SK-N-SH treated with all-trans-retinoic acid at 6 μM for 48 hours (cell line): ENCODE data around the gene TPRX2.

Experiments
- ARNTL ChIP-seq: fragments of 450-650 bp; formaldehyde crosslinking; IDR thresholded peaks from 2 replicates; pipeline ENCODE4 v1.5.0; 2020; ENCODE audit warnings: low read depth, mild to moderate bottlenecking, moderate library complexity, borderline replicate concordance
- CREB5 ChIP-seq: fragments of 250-450 bp; sonication (Bioruptor Pico); IDR thresholded peaks from 2 replicates; pipeline ENCODE4 v1.5.1; 2020; ENCODE audit warnings: low read depth, mild to moderate bottlenecking, moderate library complexity
- CSRNP3 ChIP-seq: fragments of 250-450 bp; sonication (Bioruptor Pico); IDR thresholded peaks from 2 replicates; pipeline ENCODE4 v1.5.1; 2021; ENCODE audit warnings: mild to moderate bottlenecking, moderate library complexity
- ESRRG ChIP-seq: fragments of 250-450 bp; sonication (Bioruptor Pico); IDR thresholded peaks from 2 replicates; pipeline ENCODE4 v1.6.1; 2021; ENCODE audit warnings: mild to moderate bottlenecking
- GLIS3 ChIP-seq: fragments of 250-450 bp; sonication (Bioruptor Pico); IDR thresholded peaks from 2 replicates; pipeline ENCODE4 v1.5.0; 2020; ENCODE audit warnings: mild to moderate bottlenecking, moderate library complexity
- PATZ1 ChIP-seq: fragments of 250-450 bp; sonication (Bioruptor Pico); IDR thresholded peaks from 2 replicates; pipeline ENCODE4 v1.8.0; 2020; ENCODE audit warnings: mild to moderate bottlenecking, moderate library complexity, borderline replicate concordance
- RARB ChIP-seq: fragments of 250-450 bp; sonication (Bioruptor Pico); IDR thresholded peaks from 2 replicates; pipeline ENCODE4 v1.8.0; 2021; ENCODE audit warnings: mild to moderate bottlenecking, moderate library complexity
- SNAI2 ChIP-seq: fragments of 250-450 bp; sonication (Bioruptor Pico); IDR thresholded peaks from 2 replicates; pipeline ENCODE4 v1.5.0; 2020; ENCODE audit warnings: mild to moderate bottlenecking, moderate library complexity
- TOX ChIP-seq: fragments of 250-450 bp; sonication (Bioruptor Pico); IDR thresholded peaks from 2 replicates; pipeline ENCODE4 v1.8.0; 2021; ENCODE audit warnings: mild to moderate bottlenecking, moderate library complexity, borderline replicate concordance
- ZC3H10 ChIP-seq: fragments of 250-450 bp; sonication (Bioruptor Pico); IDR thresholded peaks from 2 replicates; pipeline ENCODE4 v1.5.1; 2021; ENCODE audit warnings: mild to moderate bottlenecking, moderate library complexity
- ZFP3 ChIP-seq: fragments of 250-450 bp; sonication (Bioruptor Pico); IDR thresholded peaks from 2 replicates; pipeline ENCODE4 v1.5.0; 2020; ENCODE audit warnings: mild to moderate bottlenecking, moderate library complexity
- ZFP30 ChIP-seq: fragments of 450-650 bp; formaldehyde crosslinking; IDR thresholded peaks from 2 replicates; pipeline ENCODE4 v1.5.0; 2022; ENCODE audit warnings: mild to moderate bottlenecking, moderate library complexity
- ZNF565 ChIP-seq: fragments of 450-650 bp; formaldehyde crosslinking; conservative IDR thresholded peaks from 2 replicates; pipeline ENCODE4 v1.5.0; 2020; ENCODE audit warnings: low read depth, mild to moderate bottlenecking, moderate library complexity
- ZNF8 ChIP-seq: fragments of 450-650 bp; formaldehyde crosslinking; IDR thresholded peaks from 2 replicates; pipeline ENCODE4 v1.5.0; 2020; ENCODE audit warnings: mild to moderate bottlenecking, moderate library complexity

GRCh38 chr19:47890865-47891621 lies 32.0 kb downstream of the TPRX2 start:
- TF ChIP-seq ZNF565 (no peak), PATZ1 (CRISPR knock-in tag) (no peak), GLIS3 (CRISPR knock-in tag) (no peak), ESRRG (CRISPR knock-in tag) (no peak), ZNF8 (CRISPR knock-in tag) (no peak), RARB (CRISPR knock-in tag) (no peak), ARNTL (no peak), ZFP30 (CRISPR knock-in tag) (no peak), ZFP3 (CRISPR knock-in tag) (no peak), ZC3H10 (CRISPR knock-in tag) (no peak), TOX (no peak), CREB5 (CRISPR knock-in tag) (no peak), SNAI2 (CRISPR knock-in tag) (no peak), CSRNP3 (CRISPR knock-in tag) (no peak)
